ENCODE results near the gene PML.
"Not testable (repeated sequence)": the region's sequence is repeated elsewhere in the genome, so short reads cannot be mapped to it uniquely, and the experiment has no call there.

GRCh38 chr15:74094567-74094966 is 100.1 kb downstream of the PML start:
- TF ChIP-seq CTCF, EP300 (IDR thresholded peaks at IDR 0.05): not testable (repeated sequence)

Data from stomach (tissue), 4 donors.